ENCODE data around the gene COA5.

COA5 gene

DNA sequence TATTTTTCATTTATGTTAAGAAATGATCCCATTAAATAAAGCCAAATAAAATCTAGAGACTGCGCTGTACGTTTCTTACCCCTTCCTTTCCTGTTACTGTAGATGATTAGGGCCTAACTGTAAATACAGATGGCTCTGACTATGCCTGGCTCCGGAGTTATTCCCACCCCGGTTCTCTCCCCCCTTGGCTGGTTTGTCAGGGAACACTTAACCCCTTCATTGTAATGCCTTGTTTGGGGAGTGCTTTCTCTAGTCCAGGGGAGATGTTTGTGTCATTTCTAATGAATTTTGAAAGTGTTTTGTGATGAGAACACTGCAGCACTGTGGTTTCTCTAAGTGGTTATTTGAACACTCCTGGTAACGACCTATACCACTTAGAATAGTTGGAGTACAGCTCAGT, 8.8 kb upstream of the COA5 start:
- TF ChIP-seq ZFX (IDR thresholded peaks at IDR 0.05; ENCODE audit: borderline replicate concordance) = no peak
- TF ChIP-seq, protein P1, sequence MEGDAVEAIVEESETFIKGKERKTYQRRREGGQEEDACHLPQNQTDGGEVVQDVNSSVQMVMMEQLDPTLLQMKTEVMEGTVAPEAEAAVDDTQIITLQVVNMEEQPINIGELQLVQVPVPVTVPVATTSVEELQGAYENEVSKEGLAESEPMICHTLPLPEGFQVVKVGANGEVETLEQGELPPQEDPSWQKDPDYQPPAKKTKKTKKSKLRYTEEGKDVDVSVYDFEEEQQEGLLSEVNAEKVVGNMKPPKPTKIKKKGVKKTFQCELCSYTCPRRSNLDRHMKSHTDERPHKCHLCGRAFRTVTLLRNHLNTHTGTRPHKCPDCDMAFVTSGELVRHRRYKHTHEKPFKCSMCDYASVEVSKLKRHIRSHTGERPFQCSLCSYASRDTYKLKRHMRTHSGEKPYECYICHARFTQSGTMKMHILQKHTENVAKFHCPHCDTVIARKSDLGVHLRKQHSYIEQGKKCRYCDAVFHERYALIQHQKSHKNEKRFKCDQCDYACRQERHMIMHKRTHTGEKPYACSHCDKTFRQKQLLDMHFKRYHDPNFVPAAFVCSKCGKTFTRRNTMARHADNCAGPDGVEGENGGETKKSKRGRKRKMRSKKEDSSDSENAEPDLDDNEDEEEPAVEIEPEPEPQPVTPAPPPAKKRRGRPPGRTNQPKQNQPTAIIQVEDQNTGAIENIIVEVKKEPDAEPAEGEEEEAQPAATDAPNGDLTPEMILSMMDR (IDR thresholded peaks at IDR 0.05) = no peak
- H3K27ac ChIP-seq = no peak overlapping the region

DNA sequence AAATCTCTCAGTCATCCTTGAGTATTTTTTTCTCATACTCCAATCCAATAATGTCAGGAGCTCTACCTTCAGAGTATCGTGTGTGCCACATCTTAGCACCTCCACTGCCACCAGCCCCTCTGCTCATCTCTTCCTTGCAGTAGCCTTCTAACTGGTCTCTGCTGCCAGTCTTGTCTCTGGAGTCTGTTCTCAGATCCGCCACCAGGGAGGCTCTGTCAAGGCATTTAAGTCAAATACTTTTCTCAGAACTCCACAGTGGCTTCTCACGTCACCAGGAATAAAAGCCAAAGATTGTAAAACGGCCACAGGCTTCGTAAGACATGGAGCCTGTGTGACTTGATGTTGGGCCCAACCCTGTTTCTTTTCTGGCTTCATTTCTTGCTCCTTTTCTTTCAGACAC, 7.2 kb upstream of the COA5 start:
- TF ChIP-seq, protein P1 (IDR thresholded peaks at IDR 0.05) = no peak
- TF ChIP-seq ZFX (IDR thresholded peaks at IDR 0.05; ENCODE audit: borderline replicate concordance) = no peak
- H3K27ac ChIP-seq = no peak overlapping the region

DNA sequence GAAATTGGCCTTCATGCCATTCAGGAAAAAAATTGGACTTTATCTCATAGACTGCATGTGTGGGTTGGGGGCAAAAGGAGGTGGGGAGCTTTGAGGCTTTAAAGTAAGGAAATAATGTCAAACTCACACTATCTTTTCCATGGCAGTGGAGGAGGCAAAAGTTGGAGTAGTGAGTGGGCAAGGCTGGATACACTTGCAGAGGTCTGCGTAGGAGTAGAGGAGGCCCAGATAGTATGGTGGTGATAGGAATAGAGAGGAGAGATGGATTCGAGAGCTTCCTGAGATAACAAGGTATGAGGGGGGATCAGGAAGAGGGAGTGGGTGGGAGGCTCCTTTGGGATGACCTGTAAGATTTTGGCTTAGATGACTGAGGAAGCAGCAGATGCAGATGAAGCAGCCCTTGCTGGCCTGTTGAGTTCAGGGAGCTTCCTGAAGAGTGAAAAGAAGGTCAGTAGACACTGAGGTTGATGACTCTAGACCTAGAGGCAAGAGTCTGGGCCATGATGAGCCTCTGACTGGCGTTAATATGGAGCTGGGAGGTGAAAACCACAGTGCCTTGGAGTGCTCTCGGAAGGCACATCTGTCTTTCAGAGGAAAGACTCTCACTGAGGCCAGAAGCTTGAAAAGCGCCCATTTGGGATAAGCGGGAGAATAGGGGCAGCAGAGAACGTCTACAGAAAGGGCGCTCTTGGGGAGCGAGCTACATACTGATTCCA, 5.9 kb upstream of the COA5 start:
- H3K27ac ChIP-seq = no peak overlapping the region
- TF ChIP-seq, protein P1 (IDR thresholded peaks at IDR 0.05) = no peak
- no peak for TF ChIP-seq ZFX (IDR thresholded peaks at IDR 0.05; ENCODE audit: borderline replicate concordance)

DNA sequence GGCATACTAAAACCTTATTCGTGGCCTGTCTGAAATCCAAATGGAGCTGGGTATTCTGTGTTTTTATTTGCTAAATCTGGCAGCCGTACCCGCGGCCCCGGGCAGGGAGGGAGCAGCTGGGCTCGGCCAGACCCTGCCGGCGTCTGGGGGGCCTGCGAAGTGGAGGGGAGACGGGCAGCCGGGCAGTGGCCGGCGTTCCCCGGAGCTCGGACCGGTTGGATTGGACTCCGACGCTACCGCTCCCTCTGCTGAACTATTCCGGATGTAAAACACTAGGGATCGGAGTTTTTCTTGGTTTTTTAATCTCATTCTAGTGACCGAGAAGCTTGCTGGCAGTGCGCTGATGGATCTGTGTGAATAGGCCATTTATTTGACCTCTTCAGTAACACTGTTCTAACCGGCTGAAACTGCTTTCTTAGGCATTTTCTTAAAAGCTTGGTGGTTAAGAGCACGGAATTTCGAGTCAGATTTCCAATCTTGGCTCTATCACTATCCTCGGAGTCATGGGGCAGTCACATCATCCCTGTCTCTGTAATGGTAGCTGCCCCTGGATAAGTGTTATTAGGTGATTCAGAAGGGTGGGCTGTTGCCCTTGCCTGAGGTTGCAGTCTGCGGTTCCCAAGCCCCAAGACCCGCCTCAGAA, 771 bp upstream of the COA5 start:
- peak overlapping the region; percentile 77 for H3K27ac ChIP-seq
- TF ChIP-seq, protein P1 (IDR thresholded peaks at IDR 0.05) = no peak
- no peak for TF ChIP-seq ZFX (IDR thresholded peaks at IDR 0.05; ENCODE audit: borderline replicate concordance)

DNA sequence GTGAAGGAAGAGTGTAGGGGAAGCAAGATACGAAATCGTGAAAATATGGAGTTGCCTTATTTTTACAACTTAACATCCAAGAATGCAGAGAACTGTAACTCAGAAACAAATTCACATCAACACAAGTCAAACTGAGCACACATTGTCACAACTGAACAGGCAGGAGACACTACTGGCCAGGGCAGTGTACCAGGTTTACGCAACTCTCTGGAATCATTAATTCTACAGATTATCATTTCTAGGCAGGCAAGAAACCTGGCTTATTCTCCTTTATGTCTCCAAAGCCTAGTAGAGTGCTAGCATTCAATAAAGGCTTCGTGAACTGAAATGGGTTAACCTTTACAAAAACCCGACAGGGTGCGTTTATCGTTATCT, 584 bp downstream of the COA5 start:
- TF ChIP-seq, protein P1 (IDR thresholded peaks at IDR 0.05) = no peak
- no peak for TF ChIP-seq ZFX (IDR thresholded peaks at IDR 0.05; ENCODE audit: borderline replicate concordance)
- peak overlapping the region; percentile 77 for H3K27ac ChIP-seq

DNA sequence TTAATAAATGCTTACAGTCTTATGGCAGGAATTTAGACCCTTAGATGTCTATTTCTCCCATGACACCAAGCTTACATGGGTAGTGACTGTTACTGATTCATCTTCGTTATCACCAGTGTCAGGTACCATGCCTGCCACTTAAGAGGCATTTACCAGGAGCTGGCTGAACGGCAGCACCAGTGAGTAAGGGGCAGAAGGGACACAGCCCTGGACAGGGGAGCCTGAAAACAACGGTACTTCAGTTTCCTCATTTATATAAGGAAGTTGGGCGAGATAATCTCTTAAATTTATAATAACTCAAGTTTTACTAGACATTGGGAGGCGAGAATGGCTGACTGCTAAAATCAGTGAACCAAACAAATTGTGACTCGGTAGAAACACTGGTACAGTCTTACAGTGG, 1.2 kb downstream of the COA5 start:
- no peak overlapping the region for H3K27ac ChIP-seq
- no peak for TF ChIP-seq ZFX (IDR thresholded peaks at IDR 0.05; ENCODE audit: borderline replicate concordance)
- TF ChIP-seq, protein P1 (IDR thresholded peaks at IDR 0.05) = no peak

DNA sequence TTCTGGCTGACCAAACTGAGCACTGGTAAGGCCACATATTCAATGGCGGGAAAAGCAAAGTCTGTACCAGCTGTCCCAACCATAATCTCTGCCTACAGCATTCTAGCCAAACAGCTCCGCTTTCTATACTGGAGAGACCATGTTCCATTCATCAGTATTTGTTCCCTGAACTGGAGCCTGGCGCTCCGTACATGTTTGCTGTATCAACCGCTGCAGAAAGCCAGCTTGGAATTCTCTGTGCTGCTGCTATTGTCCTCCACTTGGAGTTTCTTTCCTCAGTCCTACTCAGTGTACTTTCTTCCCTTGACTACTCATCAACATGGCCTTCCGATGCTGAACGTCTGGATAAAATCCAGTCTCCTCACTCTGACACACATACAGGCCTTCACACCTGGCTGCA, 1.9 kb downstream of the COA5 start:
- no peak for TF ChIP-seq ZFX (IDR thresholded peaks at IDR 0.05; ENCODE audit: borderline replicate concordance)
- TF ChIP-seq, protein P1 (IDR thresholded peaks at IDR 0.05) = no peak

More for the DNA sequence above, 1.9 kb downstream of the COA5 start:
- no peak overlapping the region for H3K27ac ChIP-seq

Measured in 22Rv1 (cell line).